ENCODE measurements around the gene RGS7.

- no peak for TF ChIP-seq MAX (IDR thresholded peaks at IDR 0.05; ENCODE audit: low read depth, low read length)
- TF ChIP-seq KDM1A (IDR thresholded peaks at IDR 0.05; ENCODE audit: borderline replicate concordance): no peak
- TF ChIP-seq CTCF (IDR thresholded peaks at IDR 0.05 in 2 of 3, conservative IDR thresholded peaks at IDR 0.05 in 1 of 3; ENCODE audit: control insufficient read depth in 2 of 3, extremely low read depth in 1 of 3, insufficient read depth in 1 of 3, low read depth in 3 of 3, low read length in 3 of 3): no peak
- TF ChIP-seq, protein P1, sequence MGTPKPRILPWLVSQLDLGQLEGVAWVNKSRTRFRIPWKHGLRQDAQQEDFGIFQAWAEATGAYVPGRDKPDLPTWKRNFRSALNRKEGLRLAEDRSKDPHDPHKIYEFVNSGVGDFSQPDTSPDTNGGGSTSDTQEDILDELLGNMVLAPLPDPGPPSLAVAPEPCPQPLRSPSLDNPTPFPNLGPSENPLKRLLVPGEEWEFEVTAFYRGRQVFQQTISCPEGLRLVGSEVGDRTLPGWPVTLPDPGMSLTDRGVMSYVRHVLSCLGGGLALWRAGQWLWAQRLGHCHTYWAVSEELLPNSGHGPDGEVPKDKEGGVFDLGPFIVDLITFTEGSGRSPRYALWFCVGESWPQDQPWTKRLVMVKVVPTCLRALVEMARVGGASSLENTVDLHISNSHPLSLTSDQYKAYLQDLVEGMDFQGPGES (IDR thresholded peaks at IDR 0.05): no peak
- no peak for TF ChIP-seq ATF2 (IDR thresholded peaks at IDR 0.05; ENCODE audit: low read length)
- TF ChIP-seq ZNF622 (IDR thresholded peaks at IDR 0.05): no peak
- TF ChIP-seq BCL3 (IDR thresholded peaks at IDR 0.05; ENCODE audit: borderline replicate concordance, insufficient read depth, low read depth, low read length, poor library complexity, severe bottlenecking): no peak
These were observed 334.6 kb downstream of the RGS7 start for GRCh38 chr1:241022366-241022765.

Measured in GM12878 (cell line).